Erythroblast (primary cell): ENCODE measurements around the gene PPP1R10.
A peak's percentile ranks its signal among the peaks of the same experiment; 100 is the strongest.

Experiments
- DNase-seq, 2 experiments: peaks; one replicate each; lab custom pipeline; 2025; lab: John Stamatoyannopoulos, UW
- GATA1 ChIP-seq: IDR thresholded peaks from 2 replicates; pipeline ENCODE4 v1.6.1; 2011; ENCODE audit warnings: low read depth, mild to moderate bottlenecking, control low read depth, low read length, moderate library complexity
- POLR2A ChIP-seq: IDR thresholded peaks from 2 replicates; pipeline ENCODE4 v1.6.1; 2011; ENCODE audit warnings: mild to moderate bottlenecking, low read length

Gene PPP1R10

GRCh38 chr6:30568245-30568644 is 48.8 kb downstream of the PPP1R10 start:
- no peak for DNase-seq
- TF ChIP-seq POLR2A: no peak
- no peak for TF ChIP-seq GATA1

DNA sequence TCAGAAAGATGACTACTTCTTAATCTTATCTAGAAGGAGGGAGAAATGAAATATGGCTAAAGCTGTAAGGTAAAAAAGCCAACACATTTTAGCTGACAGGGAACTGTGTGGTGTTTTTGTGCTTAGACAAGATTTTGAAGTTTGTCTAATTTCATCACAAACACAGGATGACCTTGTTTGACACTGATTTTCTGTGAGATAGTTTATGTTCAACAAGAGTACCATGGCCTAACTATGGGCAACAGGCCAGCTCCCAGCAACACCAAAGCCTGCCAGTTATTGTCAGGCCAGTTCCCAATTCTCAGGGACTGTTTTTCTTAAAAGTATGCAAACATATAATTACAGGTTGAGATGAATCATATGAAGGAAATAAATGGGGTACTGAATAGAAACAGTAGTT is 51.3 kb downstream of the PPP1R10 start:
- no peak for TF ChIP-seq POLR2A
- TF ChIP-seq GATA1: no peak

DNA sequence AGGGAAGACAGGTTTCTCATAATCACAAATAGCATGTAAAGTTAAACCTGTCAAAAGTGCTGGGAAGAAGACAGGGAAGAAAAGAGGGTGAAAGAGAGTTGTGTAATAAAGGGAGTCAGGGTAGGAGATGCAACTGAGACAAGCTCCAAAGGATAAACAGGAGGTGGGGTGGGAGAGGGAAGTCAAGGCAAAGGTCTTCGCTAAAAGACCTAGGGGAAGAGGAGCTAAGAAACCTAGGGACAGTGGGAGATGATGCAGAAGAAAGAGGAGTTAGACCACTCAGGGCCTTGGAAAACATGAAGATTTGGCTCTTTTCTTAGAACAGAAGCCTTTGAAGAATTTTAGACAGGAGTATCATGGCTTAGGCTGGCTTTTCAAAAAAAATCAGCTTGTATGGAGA is 52.9 kb downstream of the PPP1R10 start:
- DNase-seq: no peak
- TF ChIP-seq GATA1: no peak
- TF ChIP-seq POLR2A: no peak

More for the DNA sequence above, 51.3 kb downstream of the PPP1R10 start:
- DNase-seq: no peak

GRCh38 chr6:30562470-30563425 is 54.3 kb downstream of the PPP1R10 start:
- TF ChIP-seq GATA1 (no peak), POLR2A (no peak)
- DNase-seq: no peak

GRCh38 chr6:30560930-30561329 is 56.1 kb downstream of the PPP1R10 start:
- no peak for DNase-seq
- TF ChIP-seq GATA1 (no peak), POLR2A (no peak)

GRCh38 chr6:30557683-30557981 is 59.4 kb downstream of the PPP1R10 start:
- DNase-seq: no peak
- TF ChIP-seq GATA1: no peak

- peak; percentile 92 to 94 for DNase-seq
- TF ChIP-seq POLR2A (peak; percentile 81), GATA1 (no peak)
Observed at GRCh38 chr6:30556906-30557682, 59.9 kb downstream of the PPP1R10 start, which contains the start of gene PRR3. Gene PRR3, plus strand, starts transcription at chr6:30557295. Its CDS starts 50 bp downstream, at chr6:30557345.

GRCh38 chr6:30556066-30556905 is 60.8 kb downstream of the PPP1R10 start, which contains the start of gene GNL1:
Gene GNL1, minus strand, starts transcription at chr6:30556489. Its CDS starts 286 bp downstream, at chr6:30556203.
- TF ChIP-seq GATA1 (no peak), POLR2A (no peak)
- DNase-seq: peak; percentile 95 to 96

GRCh38 chr6:30555816-30556065 is 61.3 kb downstream of the PPP1R10 start:
- TF ChIP-seq GATA1 (no peak), POLR2A (no peak)
- no peak for DNase-seq

DNA sequence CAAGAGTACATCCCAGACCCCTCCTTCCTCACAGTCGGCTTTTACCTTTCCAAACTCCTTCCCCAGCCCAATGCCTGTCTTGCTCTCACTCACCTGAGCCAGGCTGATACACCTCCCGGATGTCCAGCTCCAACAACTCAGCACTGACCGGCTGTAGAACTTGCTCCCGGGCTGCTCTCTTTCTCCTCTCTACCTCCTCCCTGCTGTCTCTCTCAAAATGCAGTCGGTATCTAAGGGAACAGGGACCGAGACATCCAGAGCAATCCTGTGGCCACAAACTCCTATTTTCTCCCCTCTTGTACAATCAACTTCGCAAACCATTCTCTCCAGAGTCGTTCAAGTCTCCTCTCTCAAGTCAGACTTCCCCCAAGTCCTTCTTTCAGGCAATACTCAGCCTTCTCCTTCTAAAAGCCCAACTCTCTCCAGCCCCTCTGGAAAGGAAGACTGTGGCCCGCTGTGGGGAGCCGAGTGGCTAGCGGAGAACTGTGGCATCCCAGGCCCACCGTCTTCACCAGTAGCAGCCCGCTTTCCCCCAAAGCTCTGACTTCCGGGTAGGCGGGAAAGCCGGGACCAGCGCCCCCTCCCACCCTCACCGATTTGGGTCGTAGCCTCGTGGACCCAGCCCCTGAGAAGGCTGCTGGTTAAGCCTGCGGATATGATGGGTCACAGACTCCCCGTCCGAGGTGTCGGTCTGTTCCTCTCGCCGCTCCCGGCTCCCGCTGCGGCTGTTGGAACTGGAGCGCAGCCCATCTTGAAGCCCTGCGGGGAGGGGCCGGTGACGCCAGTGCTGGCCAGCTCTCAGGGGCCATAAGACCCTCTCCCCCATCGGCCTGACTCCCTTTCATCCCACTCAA is 61.9 kb downstream of the PPP1R10 start:
- peak; percentile 56 to 75 for DNase-seq
- no peak for TF ChIP-seq POLR2A
- no peak for TF ChIP-seq GATA1

DNA sequence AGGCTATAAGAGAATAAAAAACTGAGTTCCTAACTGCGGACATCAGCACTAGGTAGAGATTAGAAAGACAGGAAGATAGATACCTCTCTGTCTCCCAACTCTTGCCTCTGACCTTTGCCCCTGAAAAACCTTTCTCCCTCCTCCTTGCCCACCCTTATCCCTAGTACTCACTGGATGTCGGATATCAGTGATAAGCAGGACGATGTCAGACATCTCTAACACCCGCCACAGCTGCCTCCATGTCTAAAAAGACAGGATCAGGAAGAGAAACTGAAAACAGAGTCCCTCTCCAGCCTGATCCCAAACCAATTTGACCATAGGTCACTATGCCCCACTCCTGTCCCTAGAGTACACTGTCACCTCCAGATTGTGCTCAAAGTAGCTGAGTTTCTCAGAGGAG is 62.6 kb downstream of the PPP1R10 start:
- TF ChIP-seq GATA1 (no peak), POLR2A (no peak)
- DNase-seq: no peak
